Measurements from ENCODE around the gene CGB5. TPM values are rescaled to one million over a fixed set of nuclear protein-coding genes. Genes with fewer than 3 reads are reported as not detected.

Gene CGB5
- total RNA-seq, 1 donor from 2014 or later, result 6.5 TPM

- Histone ChIP-seq H4K20me1 (ENCODE audit: insufficient read depth, low read length) (peaks cover 88% of the 10 kb centered on the region), H3K9me3 (ENCODE audit: insufficient read depth, low read depth, low read length) (no peaks in the 10 kb centered on the region), H3K4me1 (ENCODE audit: insufficient read depth, low read length) (no peaks in the 10 kb centered on the region), H3K27me3 (ENCODE audit: insufficient read depth, low read length) (no peaks in the 10 kb centered on the region), H3K9ac (ENCODE audit: low read length) (no peak overlapping the region), H3K36me3 (ENCODE audit: insufficient read depth, low read length) (peaks cover 39% of the 10 kb centered on the region), H3K4me2 (ENCODE audit: low read length) (no peak overlapping the region), H3K4me3 (ENCODE audit: insufficient read depth, low read depth, low read length) (no peak overlapping the region), H3K27ac (ENCODE audit: low read depth, low read length) (no peak overlapping the region), H2AFZ (ENCODE audit: low read depth, low read length) (no peak overlapping the region), H3K79me2 (ENCODE audit: insufficient read depth, low read length) (peaks cover 76% of the 10 kb centered on the region)
- Mint-ChIP-seq H3K27ac (ENCODE audit: unreplicated experiment) (no peak overlapping the region), H3K27me3 (ENCODE audit: low read depth, unreplicated experiment) (no peaks in the 10 kb centered on the region), H3K4me3 (ENCODE audit: unreplicated experiment) (no peak overlapping the region), H3K9me3 (ENCODE audit: unreplicated experiment) (no peaks in the 10 kb centered on the region), H3K4me1 (ENCODE audit: low read depth, unreplicated experiment) (no peaks in the 10 kb centered on the region), H3K36me3 (ENCODE audit: low read depth, unreplicated experiment) (peaks cover 23% of the 10 kb centered on the region)
- no peak for FAIRE-seq
- no peak for DNase-seq (ENCODE audit: low read depth)
- no peak for TF ChIP-seq EZH2 (IDR thresholded peaks at IDR 0.05; ENCODE audit: insufficient read depth, low read length)
- TF ChIP-seq CTCF (IDR thresholded peaks at IDR 0.05; ENCODE audit: insufficient read depth, low read depth, low read length), result no peak
Measured at GRCh38 chr19:49092686-49093085, 49.0 kb downstream of the CGB5 start.

Small RNA genes within 50 kb of the gene (microRNA-seq; reads per million reads assigned to microRNA genes)
- 1.4 reads per million for gene MIR6798

Other genes starting within 250 kb of the CGB5 start
- gene BCAT2, start 232.8 kb upstream of the CGB5 start, total RNA-seq, result 38.1 and 41.5 TPM in 2 replicates
- 8.2 and 9.7 TPM in 2 replicates for gene HSD17B14, start 207.4 kb upstream of the CGB5 start, total RNA-seq
- gene PLEKHA4, start 175.2 kb upstream of the CGB5 start, total RNA-seq, result 27.5 and 32.8 TPM in 2 replicates
- gene PPP1R15A, start 171.4 kb upstream of the CGB5 start, total RNA-seq, result 39.5 and 53.2 TPM in 2 replicates
- not detected in 2 replicates for gene TULP2, start 145.1 kb upstream of the CGB5 start, total RNA-seq
- gene NUCB1, start 143.5 kb upstream of the CGB5 start, total RNA-seq, result 164 and 189 TPM in 2 replicates
- 0.45 TPM in 1 of 2 replicates, not detected in the other for gene DHDH, start 110.1 kb upstream of the CGB5 start, total RNA-seq
- 169 and 174 TPM in 2 replicates for gene BAX, start 89.0 kb upstream of the CGB5 start, total RNA-seq
- 3,402 and 4,020 TPM in 2 replicates for gene FTL, start 78.5 kb upstream of the CGB5 start, total RNA-seq
- 86.0 and 86.8 TPM in 2 replicates for gene GYS1, start 50.5 kb upstream of the CGB5 start, total RNA-seq
- 105 and 106 TPM in 2 replicates for gene RUVBL2, start 50.0 kb upstream of the CGB5 start, total RNA-seq
- gene LHB, start 26.8 kb upstream of the CGB5 start, total RNA-seq, result 0.48 TPM in 1 of 2 replicates, not detected in the other
- 3.6 and 4.5 TPM in 2 replicates for gene CGB3, start 19.5 kb upstream of the CGB5 start, total RNA-seq
- gene CGB2, start 12.0 kb upstream of the CGB5 start, total RNA-seq, result 0.52 and 2.9 TPM in 2 replicates
- gene CGB1, start 7.0 kb upstream of the CGB5 start, total RNA-seq, result 2.3 TPM in 1 of 2 replicates, not detected in the other
- gene CGB8, start 5.3 kb downstream of the CGB5 start, total RNA-seq, result 9.4 and 15.8 TPM in 2 replicates
- gene CGB7, start 13.9 kb downstream of the CGB5 start, total RNA-seq, result 7.1 and 8.8 TPM in 2 replicates
- gene NTF4, start 21.0 kb downstream of the CGB5 start, total RNA-seq, result 7.2 and 7.3 TPM in 2 replicates
- gene KCNA7, start 28.9 kb downstream of the CGB5 start, total RNA-seq, result 0.05 TPM in 1 of 2 replicates, not detected in the other
- gene SNRNP70, start 41.6 kb downstream of the CGB5 start, total RNA-seq, result 173 and 177 TPM in 2 replicates
- gene LIN7B, start 70.5 kb downstream of the CGB5 start, total RNA-seq, result 8.9 and 9.7 TPM in 2 replicates
- 0.73 and 1.4 TPM in 2 replicates for gene C19orf73, start 75.3 kb downstream of the CGB5 start, total RNA-seq
- 9.2 and 11.7 TPM in 2 replicates for gene PPFIA3, start 75.7 kb downstream of the CGB5 start, total RNA-seq
- not detected in 2 replicates for gene HRC, start 111.5 kb downstream of the CGB5 start, total RNA-seq
- gene TRPM4, start 113.9 kb downstream of the CGB5 start, total RNA-seq, result 26.3 and 28.3 TPM in 2 replicates

Measured in astrocyte (in vitro differentiated cells and primary cell).